HEK293 (cell line): ENCODE data around the gene POU5F1.
"Not testable (repeated sequence)": the region's sequence is repeated elsewhere in the genome, so short reads cannot be mapped to it uniquely, and the experiment has no call there.

Source experiments
- CTCF ChIA-PET: fragments of 350-600 bp; formaldehyde crosslinking; extraction: SDS; loops from one replicate; lab custom pipeline; 2021; ENCODE audit warnings: antibody characterized with exemption; lab: Yijun Ruan, JAX
- POLR2A ChIA-PET: fragments of 300-600 bp; formaldehyde crosslinking; extraction: SDS; loops from one replicate; lab custom pipeline; 2020; ENCODE audit warnings: antibody characterized with exemption, inconsistent platforms; lab: Yijun Ruan, JAX
- H3K27ac ChIP-seq: fragments of 200-500 bp; sonication (Bioruptor generic); 2 replicates; pipeline ENCODE4 v1.5.1; 2014; ENCODE audit warnings: low read depth, low read length, control low read depth, inconsistent platforms; ENCODE audit errors: extremely low read depth
- H3K36me3 ChIP-seq, 2 experiments: fragments of 200-500 bp in 1 of 2; sonication (Bioruptor generic) in 1 of 2; 1 replicate in 1 of 2; 2 replicates in 1 of 2; pipeline ENCODE4 v1.5.1; 2014 to 2017; ENCODE audit warnings: inconsistent platforms in 2 of 2, low read length in 2 of 2; ENCODE audit not compliant: control insufficient read depth in 2 of 2, insufficient read depth in 1 of 2
- H3K4me1 ChIP-seq: fragments of 200-500 bp; sonication (Bioruptor generic); 2 replicates; pipeline ENCODE4 v1.5.1; 2014; ENCODE audit warnings: mild to moderate bottlenecking, low read length, inconsistent platforms; ENCODE audit not compliant: control insufficient read depth, insufficient read depth
- H3K4me3 ChIP-seq: 2 replicates; pipeline ENCODE4 v1.5.1; 2011; ENCODE audit warnings: low read depth, mild to moderate bottlenecking, control low read depth, low read length, moderate library complexity
- H3K9me3 ChIP-seq: fragments of 200-500 bp; sonication (Bioruptor generic); 2 replicates; pipeline ENCODE4 v1.5.1; 2014; ENCODE audit warnings: low read depth, low read length, inconsistent platforms; ENCODE audit not compliant: control insufficient read depth, insufficient read depth
- GFI1B ChIP-seq: fragments of 450-650 bp; formaldehyde crosslinking; IDR thresholded peaks from 2 replicates; pipeline ENCODE4 v1.5.1; 2016; ENCODE audit warnings: missing biosample characterization, missing genetic modification characterization
- KLF1 ChIP-seq: fragments of 450-650 bp; formaldehyde crosslinking; IDR thresholded peaks from 2 replicates; pipeline ENCODE4 v1.5.1; 2016; ENCODE audit warnings: missing biosample characterization, missing genetic modification characterization
- KLF7 ChIP-seq: fragments of 450-650 bp; formaldehyde crosslinking; IDR thresholded peaks from 2 replicates; pipeline ENCODE4 v1.5.1; 2016; ENCODE audit warnings: missing biosample characterization, missing genetic modification characterization, borderline replicate concordance
- KLF8 ChIP-seq: fragments of 450-650 bp; formaldehyde crosslinking; IDR thresholded peaks from 2 replicates; pipeline ENCODE4 v1.5.1; 2016; ENCODE audit warnings: missing biosample characterization, missing genetic modification characterization
- OSR2 ChIP-seq: fragments of 450-650 bp; formaldehyde crosslinking; IDR thresholded peaks from 2 replicates; pipeline ENCODE4 v1.5.1; 2016; ENCODE audit warnings: missing biosample characterization, missing genetic modification characterization
- OVOL3 ChIP-seq: fragments of 450-650 bp; formaldehyde crosslinking; IDR thresholded peaks from 2 replicates; pipeline ENCODE4 v1.5.1; 2016; ENCODE audit warnings: missing biosample characterization, missing genetic modification characterization
- PRDM10 ChIP-seq: fragments of 450-650 bp; formaldehyde crosslinking; IDR thresholded peaks from 2 replicates; pipeline ENCODE4 v1.5.1; 2016; ENCODE audit warnings: missing biosample characterization, missing genetic modification characterization
- YY2 ChIP-seq: fragments of 450-650 bp; formaldehyde crosslinking; IDR thresholded peaks from 2 replicates; pipeline ENCODE4 v1.5.1; 2016; ENCODE audit warnings: missing biosample characterization, missing genetic modification characterization
- ZBTB17 ChIP-seq: fragments of 450-650 bp; formaldehyde crosslinking; IDR thresholded peaks from 2 replicates; pipeline ENCODE4 v1.5.1; 2016; ENCODE audit warnings: missing biosample characterization, missing genetic modification characterization
- ZBTB8A ChIP-seq: fragments of 450-650 bp; formaldehyde crosslinking; IDR thresholded peaks from 2 replicates; pipeline ENCODE4 v1.5.1; 2016; ENCODE audit warnings: missing biosample characterization, missing genetic modification characterization
- ZEB2 ChIP-seq: fragments of 450-650 bp; formaldehyde crosslinking; IDR thresholded peaks from 2 replicates; pipeline ENCODE4 v1.5.1; 2016; ENCODE audit warnings: missing biosample characterization, missing genetic modification characterization
- ZNF16 ChIP-seq: fragments of 450-650 bp; formaldehyde crosslinking; IDR thresholded peaks from 2 replicates; pipeline ENCODE4 v1.5.1; 2016; ENCODE audit warnings: low read depth, missing biosample characterization, missing genetic modification characterization
- ZNF2 ChIP-seq: fragments of 450-650 bp; formaldehyde crosslinking; IDR thresholded peaks from 2 replicates; pipeline ENCODE4 v1.5.1; 2016; ENCODE audit warnings: missing biosample characterization, missing genetic modification characterization
- ZNF214 ChIP-seq: fragments of 450-650 bp; formaldehyde crosslinking; IDR thresholded peaks from 2 replicates; pipeline ENCODE4 v1.5.1; 2017; ENCODE audit warnings: missing biosample characterization, mild to moderate bottlenecking, missing genetic modification characterization, borderline replicate concordance
- ZNF324 ChIP-seq: fragments of 450-650 bp; formaldehyde crosslinking; IDR thresholded peaks from 2 replicates; pipeline ENCODE4 v1.5.1; 2016; ENCODE audit warnings: missing biosample characterization, missing genetic modification characterization
- ZNF391 ChIP-seq: fragments of 450-650 bp; formaldehyde crosslinking; IDR thresholded peaks from 2 replicates; pipeline ENCODE4 v1.5.1; 2016; ENCODE audit warnings: low read depth, missing biosample characterization, missing genetic modification characterization, borderline replicate concordance
- ZNF394 ChIP-seq: fragments of 450-650 bp; formaldehyde crosslinking; IDR thresholded peaks from 2 replicates; pipeline ENCODE4 v1.5.1; 2016; ENCODE audit warnings: missing biosample characterization, missing genetic modification characterization, mild to moderate bottlenecking, moderate library complexity, borderline replicate concordance
- ZNF404 ChIP-seq: fragments of 450-650 bp; formaldehyde crosslinking; IDR thresholded peaks from 2 replicates; pipeline ENCODE4 v1.5.1; 2017; ENCODE audit warnings: missing biosample characterization, missing genetic modification characterization
- ZNF548 ChIP-seq: fragments of 450-650 bp; formaldehyde crosslinking; IDR thresholded peaks from 2 replicates; pipeline ENCODE4 v1.5.1; 2016; ENCODE audit warnings: missing biosample characterization, missing genetic modification characterization
- ZNF654 ChIP-seq: fragments of 450-650 bp; formaldehyde crosslinking; IDR thresholded peaks from 2 replicates; pipeline ENCODE4 v1.5.1; 2016; ENCODE audit warnings: low read depth, missing biosample characterization, missing genetic modification characterization
- ZNF785 ChIP-seq: fragments of 450-650 bp; formaldehyde crosslinking; IDR thresholded peaks from 2 replicates; pipeline ENCODE4 v1.5.1; 2016; ENCODE audit warnings: missing biosample characterization, missing genetic modification characterization
- ZSCAN23 ChIP-seq: fragments of 450-650 bp; formaldehyde crosslinking; IDR thresholded peaks from 2 replicates; pipeline ENCODE4 v1.5.1; 2016; ENCODE audit warnings: missing biosample characterization, missing genetic modification characterization
- ZSCAN30 ChIP-seq: fragments of 450-650 bp; IDR thresholded peaks from 2 replicates; pipeline ENCODE4 v1.5.1; 2018; ENCODE audit warnings: missing biosample characterization, mild to moderate bottlenecking, missing genetic modification characterization, moderate library complexity
- TF ChIP-seq, protein P1 (sequence below): fragments of 450-650 bp; formaldehyde crosslinking; IDR thresholded peaks from 2 replicates; pipeline ENCODE4 v1.5.1; 2016; ENCODE audit warnings: missing biosample characterization, missing genetic modification characterization
- TF ChIP-seq, protein P2 (sequence below): fragments of 450-650 bp; formaldehyde crosslinking; IDR thresholded peaks from 2 replicates; pipeline ENCODE4 v1.5.1; 2016; ENCODE audit warnings: missing biosample characterization, missing genetic modification characterization
- TF ChIP-seq, protein P3 (sequence below): fragments of 450-650 bp; formaldehyde crosslinking; IDR thresholded peaks from 2 replicates; pipeline ENCODE4 v1.5.1; 2016; ENCODE audit warnings: missing biosample characterization, missing genetic modification characterization

Gene POU5F1

DNA sequence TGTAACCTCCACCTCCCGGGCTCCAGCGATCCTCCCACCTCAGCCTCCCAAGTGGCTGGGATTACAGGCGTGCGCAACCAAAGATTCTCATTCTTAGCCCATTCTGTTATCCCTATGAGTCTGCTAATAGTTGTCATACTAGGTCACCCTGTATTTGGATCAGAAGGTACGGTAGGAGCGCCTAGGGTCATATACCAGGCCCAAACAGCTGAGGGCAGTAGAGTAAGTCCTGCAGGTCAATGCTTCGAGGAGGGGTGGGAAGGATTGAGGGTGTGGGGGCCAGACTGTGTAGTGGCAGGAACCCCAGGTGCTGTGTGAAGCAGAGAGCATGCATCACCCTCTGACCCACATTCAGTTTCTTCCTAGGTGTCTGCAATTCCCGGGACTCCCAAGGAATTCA lies 22.7 kb upstream of the POU5F1 start:
- ChIA-PET CTCF (interaction anchor here (0.6 to 9.7 kb wide), 19 partner anchors 9 to 974 kb away, joined by 3 to 214 read pairs (median 5); partner anchors contain the start of gene PSORS1C2), POLR2A (no interaction called here)
- H3K9me3 ChIP-seq, result no peaks in the 10 kb centered on the region
- no peaks in the 10 kb centered on the region for H3K4me1 ChIP-seq
- H3K36me3 ChIP-seq, result no peaks in the 10 kb centered on the region
- H3K4me3 ChIP-seq, result no peak overlapping the region
- no peak for TF ChIP-seq ZNF404 (tag by site-specific recombination)
- TF ChIP-seq ZEB2 (tag by site-specific recombination), result no peak
- no peak for TF ChIP-seq YY2 (tag by site-specific recombination)
- no peak for TF ChIP-seq ZNF214 (tag by site-specific recombination)
- no peak for TF ChIP-seq ZNF16 (tag by site-specific recombination)
- TF ChIP-seq ZNF548 (tag by site-specific recombination), result no peak
- no peak for TF ChIP-seq OSR2
- TF ChIP-seq OVOL3 (tag by site-specific recombination), result no peak
- no peak overlapping the region for H3K27ac ChIP-seq

- not testable (repeated sequence) for H3K4me1 ChIP-seq, H3K36me3 ChIP-seq, H3K9me3 ChIP-seq, H3K4me3 ChIP-seq, H3K27ac ChIP-seq
- POLR2A ChIA-PET, result interaction anchor here (0.7 to 1.0 kb wide), 3 partner anchors 24 to 279 kb away, joined by 3 to 4 read pairs (median 4); partner anchors contain the start of gene VARS2
- CTCF ChIA-PET, result interaction anchor here (0.6 to 9.7 kb wide), 25 partner anchors 9 to 905 kb away, joined by 3 to 214 read pairs (median 3); partner anchors contain the start of genes MICA, PSORS1C2 and TCF19
- TF ChIP-seq ZNF391 (tag by site-specific recombination) (0 out of 2 replicates have a peak, but pooled peaks have one; percentile 26), KLF7 (tag by site-specific recombination) (peak; percentile 60; the same call in 1 of the 2 replicates), KLF1 (tag by site-specific recombination) (peak; percentile 54), PRDM10 (tag by site-specific recombination) (peak; percentile 34; the same call in 1 of the 2 replicates), ZNF785 (0 out of 2 replicates have a peak, but pooled peaks have one; percentile 25), KLF8 (tag by site-specific recombination) (0 out of 2 replicates have a peak, but pooled peaks have one; percentile 36), ZBTB8A (tag by site-specific recombination) (peak; percentile 35; the same call in 1 of the 2 replicates), ZSCAN30 (tag by site-specific recombination) (peak; percentile 23; the same call in 1 of the 2 replicates), ZNF324 (tag by site-specific recombination) (peak; percentile 34; the same call in 1 of the 2 replicates), ZSCAN23 (tag by site-specific recombination) (0 out of 2 replicates have a peak, but pooled peaks have one; percentile 28), ZNF2 (tag by site-specific recombination) (peak; percentile 65; the same call in 1 of the 2 replicates), ZNF394 (peak; percentile 66; the same call in 1 of the 2 replicates), ZNF654 (tag by site-specific recombination) (peak; percentile 98), GFI1B (tag by site-specific recombination) (peak; percentile 91), ZBTB17 (tag by site-specific recombination) (peak; percentile 73; the same call in 1 of the 2 replicates)
- TF ChIP-seq, protein P1, sequence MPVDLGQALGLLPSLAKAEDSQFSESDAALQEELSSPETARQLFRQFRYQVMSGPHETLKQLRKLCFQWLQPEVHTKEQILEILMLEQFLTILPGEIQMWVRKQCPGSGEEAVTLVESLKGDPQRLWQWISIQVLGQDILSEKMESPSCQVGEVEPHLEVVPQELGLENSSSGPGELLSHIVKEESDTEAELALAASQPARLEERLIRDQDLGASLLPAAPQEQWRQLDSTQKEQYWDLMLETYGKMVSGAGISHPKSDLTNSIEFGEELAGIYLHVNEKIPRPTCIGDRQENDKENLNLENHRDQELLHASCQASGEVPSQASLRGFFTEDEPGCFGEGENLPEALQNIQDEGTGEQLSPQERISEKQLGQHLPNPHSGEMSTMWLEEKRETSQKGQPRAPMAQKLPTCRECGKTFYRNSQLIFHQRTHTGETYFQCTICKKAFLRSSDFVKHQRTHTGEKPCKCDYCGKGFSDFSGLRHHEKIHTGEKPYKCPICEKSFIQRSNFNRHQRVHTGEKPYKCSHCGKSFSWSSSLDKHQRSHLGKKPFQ (tag by site-specific recombination), result peak; percentile 83
- TF ChIP-seq, protein P2, sequence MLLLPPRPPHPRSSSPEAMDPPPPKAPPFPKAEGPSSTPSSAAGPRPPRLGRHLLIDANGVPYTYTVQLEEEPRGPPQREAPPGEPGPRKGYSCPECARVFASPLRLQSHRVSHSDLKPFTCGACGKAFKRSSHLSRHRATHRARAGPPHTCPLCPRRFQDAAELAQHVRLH (tag by site-specific recombination), result peak; percentile 96
- TF ChIP-seq, protein P3, sequence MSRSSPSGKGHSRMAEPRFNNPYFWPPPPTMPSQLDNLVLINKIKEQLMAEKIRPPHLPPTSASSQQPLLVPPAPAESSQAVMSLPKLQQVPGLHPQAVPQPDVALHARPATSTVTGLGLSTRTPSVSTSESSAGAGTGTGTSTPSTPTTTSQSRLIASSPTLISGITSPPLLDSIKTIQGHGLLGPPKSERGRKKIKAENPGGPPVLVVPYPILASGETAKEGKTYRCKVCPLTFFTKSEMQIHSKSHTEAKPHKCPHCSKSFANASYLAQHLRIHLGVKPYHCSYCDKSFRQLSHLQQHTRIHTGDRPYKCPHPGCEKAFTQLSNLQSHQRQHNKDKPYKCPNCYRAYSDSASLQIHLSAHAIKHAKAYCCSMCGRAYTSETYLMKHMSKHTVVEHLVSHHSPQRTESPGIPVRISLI (tag by site-specific recombination), result peak; percentile 57
These were observed 22.1 kb upstream of the POU5F1 start for GRCh38 chr6:31192431-31193105.
